ENCODE results near the gene TGFBR3. TPM values are rescaled to one million over a fixed set of nuclear protein-coding genes. Genes with fewer than 3 reads are reported as not detected.

The TGFBR3 gene
- total and polyA plus RNA-seq, 2 of the 13 experiments (the other 11 are each of a cell fraction or from before 2014, with no cell fraction given), result 76.5 to 195 TPM

DNA sequence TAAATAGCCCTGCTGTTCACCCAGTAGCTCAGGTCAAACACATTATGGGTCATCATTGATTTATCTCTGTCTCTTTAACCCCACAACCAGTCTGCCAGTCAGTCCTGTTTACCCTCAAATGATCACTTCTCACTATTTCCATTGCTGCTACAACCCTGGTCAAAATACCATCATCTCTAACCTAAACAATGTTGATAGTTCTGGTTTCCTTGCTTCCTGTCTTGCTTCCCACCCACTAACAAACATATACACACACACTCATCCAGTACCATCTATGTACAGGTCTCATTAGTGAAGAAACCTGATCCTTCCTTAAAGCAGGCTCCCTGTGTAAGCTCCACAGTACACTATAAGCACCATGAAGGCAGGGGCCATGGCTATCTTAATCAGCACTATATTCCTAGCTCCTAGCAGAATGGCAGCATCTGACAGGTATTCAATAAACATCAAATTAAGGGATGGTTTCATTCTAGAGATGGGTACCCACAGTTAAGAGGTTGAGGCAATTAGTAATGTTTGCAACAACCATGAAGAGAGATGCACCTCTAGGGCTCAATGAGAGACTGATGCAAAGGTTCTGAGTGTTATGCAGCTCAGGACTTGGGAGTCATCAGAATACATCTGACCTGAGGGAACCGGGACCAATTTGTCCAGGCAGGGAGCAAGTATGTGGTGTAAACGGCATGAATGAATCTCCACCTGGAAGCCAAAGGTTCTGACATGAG, 10.0 kb upstream of the TGFBR3 start (continued):
- TF ChIP-seq, protein P1, sequence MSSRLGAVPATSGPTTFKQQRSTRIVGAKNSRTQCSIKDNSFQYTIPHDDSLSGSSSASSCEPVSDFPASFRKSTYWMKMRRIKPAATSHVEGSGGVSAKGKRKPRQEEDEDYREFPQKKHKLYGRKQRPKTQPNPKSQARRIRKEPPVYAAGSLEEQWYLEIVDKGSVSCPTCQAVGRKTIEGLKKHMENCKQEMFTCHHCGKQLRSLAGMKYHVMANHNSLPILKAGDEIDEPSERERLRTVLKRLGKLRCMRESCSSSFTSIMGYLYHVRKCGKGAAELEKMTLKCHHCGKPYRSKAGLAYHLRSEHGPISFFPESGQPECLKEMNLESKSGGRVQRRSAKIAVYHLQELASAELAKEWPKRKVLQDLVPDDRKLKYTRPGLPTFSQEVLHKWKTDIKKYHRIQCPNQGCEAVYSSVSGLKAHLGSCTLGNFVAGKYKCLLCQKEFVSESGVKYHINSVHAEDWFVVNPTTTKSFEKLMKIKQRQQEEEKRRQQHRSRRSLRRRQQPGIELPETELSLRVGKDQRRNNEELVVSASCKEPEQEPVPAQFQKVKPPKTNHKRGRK (CRISPR knock-in tag; IDR thresholded peaks at IDR 0.05), result no peak
- no peak for TF ChIP-seq ATM (IDR thresholded peaks at IDR 0.05; ENCODE audit: borderline replicate concordance)

DNA sequence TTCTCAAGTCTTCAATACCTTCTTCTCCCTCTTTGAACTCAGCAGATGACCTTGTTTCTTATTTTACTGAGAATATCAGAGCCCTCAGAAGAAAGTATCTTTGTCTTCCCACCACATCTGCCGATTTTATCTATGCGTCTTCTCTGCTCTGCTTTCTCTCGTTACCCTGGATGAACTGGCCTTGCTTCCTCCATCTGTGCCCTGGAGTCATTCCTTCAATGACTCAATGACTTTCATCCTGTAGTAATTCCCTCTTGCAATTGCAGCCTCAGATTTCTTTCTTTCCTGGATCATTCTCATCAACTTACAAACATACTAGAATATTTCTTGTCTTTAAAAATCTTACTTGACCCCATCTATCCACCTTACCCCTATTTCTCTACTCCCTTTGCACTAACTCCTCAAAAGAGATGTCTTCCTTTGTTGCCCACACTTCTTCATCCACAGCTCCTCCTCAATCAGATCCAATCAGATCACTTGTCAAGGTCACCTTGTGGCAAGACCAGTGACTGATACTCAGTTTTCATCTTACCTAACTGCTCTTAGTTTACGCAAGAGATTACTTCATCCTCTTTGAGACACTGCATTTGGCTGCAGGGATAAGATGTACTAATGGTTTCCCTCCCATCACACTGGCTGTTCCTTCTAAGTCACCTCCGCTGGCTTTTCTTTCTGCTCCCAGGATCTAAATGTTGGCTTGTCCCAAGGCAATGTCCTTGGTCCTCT, 8.2 kb upstream of the TGFBR3 start:
- H3K9ac ChIP-seq (ENCODE audit: insufficient read depth, low read depth, low read length), result no peak overlapping the region
- H4K20me1 ChIP-seq (ENCODE audit: insufficient read depth, low read length), result no peaks in the 10 kb centered on the region
- H3K4me3 ChIP-seq (replicated peaks in 1 of 3; ENCODE audit: insufficient read depth in 1 of 3, low read depth in 2 of 3, low read length in 3 of 3), result no peak overlapping the region
- no peaks in the 10 kb centered on the region for H3K79me2 ChIP-seq (ENCODE audit: insufficient read depth, low read length)
- H3K4me1 ChIP-seq (ENCODE audit: insufficient read depth, low read length), result peaks cover 50% of the 10 kb centered on the region
- no peak overlapping the region for H2AFZ ChIP-seq (ENCODE audit: low read length)
- 91% methylated on average over 5 of the region's 5 CpGs for WGBS (ENCODE audit: low lambda C conversion rate)
- ATAC-seq, result no peak
- intact Hi-C loops (cut with micrococcal nuclease; ENCODE audit: unreplicated experiment) (no loop called here), in situ Hi-C loops (cut with HindIII; ENCODE audit: extremely low pct_ligation_motif_present, low pct_unique_long_range_greater_than_20kb) (no loop called here)
- H3K27me3 ChIP-seq (ENCODE audit: control insufficient read depth in 1 of 2, insufficient read depth in 2 of 2, low read length in 2 of 2), result no peaks in the 10 kb centered on the region
- POLR2A ChIA-PET, result no interaction called here
- no TSS peak for BruUV-seq (replicated peaks)
- TF ChIP-seq CEBPG (CRISPR knock-in tag; IDR thresholded peaks at IDR 0.05) (0 out of 2 replicates have a peak, but pooled peaks have one; percentile 18), CBX5 (CRISPR knock-in tag; IDR thresholded peaks at IDR 0.05; ENCODE audit: borderline replicate concordance) (no peak), THAP11 (CRISPR knock-in tag; IDR thresholded peaks at IDR 0.05) (no peak), CEBPB (IDR thresholded peaks at IDR 0.05; ENCODE audit: borderline replicate concordance, low read depth, low read length) (peak; percentile 40; the same call in 1 of the 2 replicates), STAT5B (CRISPR knock-in tag; IDR thresholded peaks at IDR 0.05) (no peak), KAT8 (CRISPR knock-in tag; IDR thresholded peaks at IDR 0.05) (no peak), ZFX (CRISPR knock-in tag; IDR thresholded peaks at IDR 0.05; ENCODE audit: low read depth) (no peak)
- TF ChIP-seq, protein P2, sequence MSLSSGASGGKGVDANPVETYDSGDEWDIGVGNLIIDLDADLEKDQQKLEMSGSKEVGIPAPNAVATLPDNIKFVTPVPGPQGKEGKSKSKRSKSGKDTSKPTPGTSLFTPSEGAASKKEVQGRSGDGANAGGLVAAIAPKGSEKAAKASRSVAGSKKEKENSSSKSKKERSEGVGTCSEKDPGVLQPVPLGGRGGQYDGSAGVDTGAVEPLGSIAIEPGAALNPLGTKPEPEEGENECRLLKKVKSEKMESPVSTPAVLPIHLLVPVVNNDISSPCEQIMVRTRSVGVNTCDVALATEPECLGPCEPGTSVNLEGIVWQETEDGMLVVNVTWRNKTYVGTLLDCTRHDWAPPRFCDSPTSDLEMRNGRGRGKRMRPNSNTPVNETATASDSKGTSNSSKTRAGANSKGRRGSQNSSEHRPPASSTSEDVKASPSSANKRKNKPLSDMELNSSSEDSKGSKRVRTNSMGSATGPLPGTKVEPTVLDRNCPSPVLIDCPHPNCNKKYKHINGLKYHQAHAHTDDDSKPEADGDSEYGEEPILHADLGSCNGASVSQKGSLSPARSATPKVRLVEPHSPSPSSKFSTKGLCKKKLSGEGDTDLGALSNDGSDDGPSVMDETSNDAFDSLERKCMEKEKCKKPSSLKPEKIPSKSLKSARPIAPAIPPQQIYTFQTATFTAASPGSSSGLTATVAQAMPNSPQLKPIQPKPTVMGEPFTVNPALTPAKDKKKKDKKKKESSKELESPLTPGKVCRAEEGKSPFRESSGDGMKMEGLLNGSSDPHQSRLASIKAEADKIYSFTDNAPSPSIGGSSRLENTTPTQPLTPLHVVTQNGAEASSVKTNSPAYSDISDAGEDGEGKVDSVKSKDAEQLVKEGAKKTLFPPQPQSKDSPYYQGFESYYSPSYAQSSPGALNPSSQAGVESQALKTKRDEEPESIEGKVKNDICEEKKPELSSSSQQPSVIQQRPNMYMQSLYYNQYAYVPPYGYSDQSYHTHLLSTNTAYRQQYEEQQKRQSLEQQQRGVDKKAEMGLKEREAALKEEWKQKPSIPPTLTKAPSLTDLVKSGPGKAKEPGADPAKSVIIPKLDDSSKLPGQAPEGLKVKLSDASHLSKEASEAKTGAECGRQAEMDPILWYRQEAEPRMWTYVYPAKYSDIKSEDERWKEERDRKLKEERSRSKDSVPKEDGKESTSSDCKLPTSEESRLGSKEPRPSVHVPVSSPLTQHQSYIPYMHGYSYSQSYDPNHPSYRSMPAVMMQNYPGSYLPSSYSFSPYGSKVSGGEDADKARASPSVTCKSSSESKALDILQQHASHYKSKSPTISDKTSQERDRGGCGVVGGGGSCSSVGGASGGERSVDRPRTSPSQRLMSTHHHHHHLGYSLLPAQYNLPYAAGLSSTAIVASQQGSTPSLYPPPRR (CRISPR knock-in tag; IDR thresholded peaks at IDR 0.05; ENCODE audit: borderline replicate concordance), result no peak
- TF ChIP-seq, protein P3, sequence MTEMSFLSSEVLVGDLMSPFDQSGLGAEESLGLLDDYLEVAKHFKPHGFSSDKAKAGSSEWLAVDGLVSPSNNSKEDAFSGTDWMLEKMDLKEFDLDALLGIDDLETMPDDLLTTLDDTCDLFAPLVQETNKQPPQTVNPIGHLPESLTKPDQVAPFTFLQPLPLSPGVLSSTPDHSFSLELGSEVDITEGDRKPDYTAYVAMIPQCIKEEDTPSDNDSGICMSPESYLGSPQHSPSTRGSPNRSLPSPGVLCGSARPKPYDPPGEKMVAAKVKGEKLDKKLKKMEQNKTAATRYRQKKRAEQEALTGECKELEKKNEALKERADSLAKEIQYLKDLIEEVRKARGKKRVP (CRISPR knock-in tag; IDR thresholded peaks at IDR 0.05), result no peak
- no peak overlapping the region for H3K27ac ChIP-seq (ENCODE audit: extremely low read length, insufficient read depth, low read length)
- no peak for DNase-seq (ENCODE audit: low spot score)
- CTCF ChIA-PET (ENCODE audit: low intra/inter-chr PET ratio, low total read pairs), result no interaction called here
- no peak for FAIRE-seq
- no peak overlapping the region for H3K4me2 ChIP-seq (ENCODE audit: low read depth, low read length)
- H3K36me3 ChIP-seq (replicated peaks in 1 of 2; ENCODE audit: control insufficient read depth in 1 of 2, insufficient read depth in 2 of 2, low read length in 2 of 2), result no peaks in the 10 kb centered on the region
- no peaks in the 10 kb centered on the region for H3K9me3 ChIP-seq (ENCODE audit: low read length)
